ENCODE measurements around the gene GFRA4.

Gene GFRA4

DNA sequence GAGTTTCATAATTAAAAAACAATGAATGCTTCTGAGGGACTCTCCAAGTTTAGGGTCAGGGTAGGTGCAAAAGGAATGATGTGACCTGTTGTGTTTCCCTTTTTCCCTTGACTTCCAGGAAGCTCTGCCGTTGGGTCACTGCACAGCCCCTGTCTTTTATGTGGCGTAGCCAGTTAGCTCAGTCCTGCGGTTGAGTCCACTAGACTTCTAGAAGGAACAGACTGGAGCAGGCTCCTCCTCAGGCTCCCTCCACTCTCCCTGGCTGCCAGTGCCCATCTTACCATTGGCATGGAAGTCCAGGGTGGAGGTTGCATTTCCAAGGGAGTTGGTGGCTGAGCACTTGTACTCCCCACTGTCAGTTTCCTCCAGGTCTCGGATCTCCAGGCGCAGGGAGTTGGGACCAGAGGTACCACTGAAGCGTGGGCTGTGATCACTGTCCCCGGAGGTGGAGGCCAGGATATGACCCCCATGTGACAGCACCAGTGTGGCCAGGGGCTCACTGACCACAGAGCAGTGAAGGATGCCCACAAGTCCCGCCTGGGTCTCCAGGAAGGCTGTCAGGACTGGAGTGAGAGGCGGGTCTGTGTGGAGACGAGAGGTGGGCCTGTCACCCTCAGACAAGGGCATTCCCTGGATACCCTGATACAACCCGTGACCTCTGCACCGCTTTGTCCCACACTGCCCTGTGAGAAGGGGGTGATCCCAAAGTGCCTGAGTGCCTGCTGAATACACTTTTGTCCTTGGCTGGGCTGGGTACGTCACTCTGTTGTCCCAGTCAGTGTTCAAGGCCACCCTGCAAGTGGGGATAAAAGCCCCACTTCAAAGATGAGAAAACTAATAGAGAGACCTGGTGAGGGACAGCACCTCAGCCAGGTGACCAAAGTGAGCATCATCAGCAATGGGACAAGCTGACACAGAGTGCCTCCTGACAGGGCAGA is 38.1 kb upstream of the GFRA4 start:
- Mint-ChIP-seq H3K36me3 (ENCODE audit: insufficient read depth) (no peaks in the 10 kb centered on the region), H3K4me1 (ENCODE audit: low read depth in 2 of 2) (no peaks in the 10 kb centered on the region), H3K27me3 (peaks cover 5 to 64% of the 10 kb centered on the region in 2 donors), H3K27ac (no peak overlapping the region), H3K9me3 (no peaks in the 10 kb centered on the region), H3K4me3 (no peak overlapping the region)
- DNase-seq = no peak
- ATAC-seq (replicated peaks) = no peak

DNA sequence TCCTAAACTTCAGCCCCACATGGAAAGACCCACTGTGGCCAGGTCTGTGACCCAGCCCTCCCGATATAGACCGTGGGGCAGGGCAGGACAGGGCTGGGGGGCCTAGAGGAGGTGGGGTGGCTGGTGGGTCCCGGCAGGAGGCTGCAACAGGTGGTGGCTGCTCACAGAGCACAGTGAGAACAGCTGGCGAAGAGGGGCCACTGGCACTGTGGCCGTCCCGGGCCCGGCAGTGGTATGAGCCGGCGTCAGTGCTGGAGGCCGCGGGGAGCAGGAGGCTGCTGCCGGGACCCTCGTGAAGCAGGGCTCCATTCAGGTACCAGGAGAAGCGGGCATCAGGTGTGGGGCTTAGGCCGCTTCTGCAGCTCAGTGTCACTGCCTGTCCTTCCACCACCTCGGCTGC is 35.8 kb upstream of the GFRA4 start:
- Mint-ChIP-seq H3K9me3 (no peaks in the 10 kb centered on the region), H3K36me3 (ENCODE audit: insufficient read depth) (no peaks in the 10 kb centered on the region), H3K4me1 (ENCODE audit: low read depth in 2 of 2) (no peaks in the 10 kb centered on the region), H3K27ac (no peak overlapping the region), H3K27me3 (peaks cover 5 to 42% of the 10 kb centered on the region in 2 donors), H3K4me3 (no peak overlapping the region)
- ATAC-seq (replicated peaks) = no peak
- no peak for DNase-seq

DNA sequence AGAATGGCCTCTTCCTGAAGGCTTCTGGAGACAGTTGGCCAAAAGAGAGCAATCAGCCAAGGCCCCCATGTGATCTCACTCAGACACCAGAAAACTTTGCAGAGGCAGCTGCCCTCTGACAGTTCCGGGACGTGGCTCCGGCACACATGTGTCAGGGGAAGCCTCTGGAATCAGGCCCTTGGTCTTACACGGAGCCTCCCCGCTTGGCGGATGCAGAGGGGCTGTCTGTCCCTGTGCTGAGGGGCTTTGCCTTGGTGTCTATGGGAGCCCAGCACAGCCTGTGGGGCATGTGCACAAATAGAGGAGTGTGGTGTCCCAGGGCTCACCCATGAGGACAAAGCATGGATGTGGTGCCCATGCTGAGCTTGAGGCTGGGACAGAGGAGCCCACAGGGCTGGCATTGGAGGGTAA is 35.4 kb upstream of the GFRA4 start:
- H3K27me3 Mint-ChIP-seq = peaks cover 3 to 37% of the 10 kb centered on the region in 2 donors
- no peaks in the 10 kb centered on the region for H3K36me3 Mint-ChIP-seq (ENCODE audit: insufficient read depth)
- no peak overlapping the region for H3K4me3 Mint-ChIP-seq
- no peaks in the 10 kb centered on the region for H3K9me3 Mint-ChIP-seq
- no peak overlapping the region for H3K27ac Mint-ChIP-seq
- DNase-seq = no peak
- no peak for ATAC-seq (replicated peaks)
- no peaks in the 10 kb centered on the region for H3K4me1 Mint-ChIP-seq (ENCODE audit: low read depth in 2 of 2)

DNA sequence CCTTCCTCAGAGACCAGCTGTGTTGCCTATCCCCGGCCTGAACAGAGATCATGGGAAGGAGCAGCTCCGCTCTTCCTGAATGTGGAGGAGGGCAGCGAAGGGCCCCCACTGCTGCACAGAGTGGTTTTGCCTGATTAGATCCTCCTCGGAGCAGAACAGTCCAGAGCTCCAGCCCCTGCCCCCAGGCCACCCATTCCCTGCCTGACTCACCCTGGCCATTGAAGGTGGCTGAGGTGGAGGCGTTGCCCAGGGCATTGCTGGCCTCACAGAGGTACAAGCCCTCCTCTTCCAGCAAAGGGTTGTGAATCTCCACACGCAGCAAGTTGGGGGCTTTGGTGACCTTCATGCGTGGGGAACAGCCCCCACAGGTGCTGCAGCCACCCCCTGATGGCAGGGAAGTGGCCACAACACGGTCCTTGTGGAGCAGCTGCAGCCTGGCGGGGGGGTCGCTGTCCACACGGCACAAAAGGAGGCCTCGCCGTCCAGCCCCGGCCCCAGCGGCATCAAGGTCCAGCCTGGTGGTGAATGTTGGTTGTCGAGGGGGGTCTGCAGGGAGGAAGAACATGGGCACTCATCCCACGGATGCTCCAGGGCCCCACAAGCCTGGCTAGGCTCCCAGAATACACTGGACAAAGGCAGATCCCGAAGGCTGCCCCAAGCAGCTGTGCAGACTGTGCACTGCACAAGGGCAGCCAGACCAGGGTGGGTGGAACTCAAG is 34.5 kb upstream of the GFRA4 start:
- H3K4me1 Mint-ChIP-seq (ENCODE audit: low read depth in 2 of 2) = no peaks in the 10 kb centered on the region
- DNase-seq (no peak), ATAC-seq (replicated peaks) (no peak)
- H3K4me3 Mint-ChIP-seq = no peak overlapping the region
- no peaks in the 10 kb centered on the region for H3K36me3 Mint-ChIP-seq (ENCODE audit: insufficient read depth)
- H3K9me3 Mint-ChIP-seq = no peaks in the 10 kb centered on the region
- H3K27me3 Mint-ChIP-seq = peaks cover 0 to 29% of the 10 kb centered on the region in 2 donors
- no peak overlapping the region for H3K27ac Mint-ChIP-seq

DNA sequence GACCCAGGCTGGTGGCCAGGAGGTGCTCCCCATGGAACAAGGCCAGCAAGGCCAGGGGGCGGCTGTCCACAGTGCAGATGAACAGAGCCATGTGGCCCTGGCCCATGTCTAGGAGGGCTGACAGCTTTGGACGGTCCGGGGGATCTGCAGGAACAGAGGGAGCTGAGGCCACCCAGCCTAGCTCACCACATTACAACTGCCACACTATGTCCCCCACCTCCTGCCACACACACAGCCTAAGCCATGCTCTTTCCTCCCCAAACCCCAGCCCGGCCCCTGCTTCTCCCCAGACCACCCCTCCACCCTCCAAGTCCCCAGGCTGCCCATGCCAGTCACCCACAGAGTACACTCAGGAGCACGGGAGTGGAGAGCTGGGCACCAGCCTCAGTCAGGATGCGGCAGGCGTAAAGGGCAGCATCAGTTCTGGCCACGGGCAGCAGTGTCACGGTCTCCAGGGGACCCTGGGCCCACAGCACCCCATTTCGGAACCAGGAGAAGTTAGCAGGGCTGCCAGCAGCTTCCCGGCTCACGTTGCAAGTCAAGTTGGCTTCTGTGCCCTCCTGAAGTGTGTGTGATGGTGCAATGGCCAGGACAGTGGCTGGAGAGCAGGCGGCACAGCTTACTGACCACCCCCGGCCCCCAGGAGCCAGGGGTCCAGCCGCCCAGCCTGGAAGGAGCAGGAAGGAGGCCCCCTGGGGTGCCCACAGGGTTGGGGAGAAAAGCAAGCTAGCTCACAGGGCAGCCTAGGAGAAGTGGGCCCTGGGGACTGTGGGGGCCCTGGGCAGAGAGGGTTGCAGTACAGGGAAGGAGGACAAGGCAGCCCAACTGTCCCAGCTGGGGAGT is 33.8 kb upstream of the GFRA4 start:
- no peak for DNase-seq
- Mint-ChIP-seq H3K4me3 (no peak overlapping the region), H3K27me3 (peaks cover 0 to 21% of the 10 kb centered on the region in 2 donors), H3K4me1 (ENCODE audit: low read depth in 2 of 2) (no peaks in the 10 kb centered on the region), H3K36me3 (ENCODE audit: insufficient read depth) (no peaks in the 10 kb centered on the region), H3K27ac (no peak overlapping the region), H3K9me3 (no peaks in the 10 kb centered on the region)
- no peak for ATAC-seq (replicated peaks)

DNA sequence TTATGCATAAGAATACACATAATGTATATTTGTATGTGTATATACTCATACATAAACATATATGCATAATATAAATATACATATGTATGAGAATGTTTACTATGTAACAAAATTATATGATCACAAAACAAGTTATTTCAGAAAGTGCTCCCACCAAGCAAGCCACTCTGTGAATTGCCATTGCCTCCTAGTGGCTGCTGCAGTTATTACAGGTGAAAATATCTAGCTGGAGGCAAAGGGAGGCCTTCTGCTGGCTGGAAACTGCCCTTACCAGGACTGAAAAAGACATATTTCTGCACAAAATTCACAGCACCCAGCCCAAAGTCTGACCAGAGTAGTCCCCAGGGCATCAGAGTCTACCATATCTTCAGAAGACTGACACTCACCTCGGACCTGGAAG is 33.0 kb upstream of the GFRA4 start:
- Mint-ChIP-seq H3K36me3 (ENCODE audit: insufficient read depth) (no peaks in the 10 kb centered on the region), H3K27ac (no peak overlapping the region), H3K9me3 (no peaks in the 10 kb centered on the region), H3K27me3 (peaks cover 0 to 13% of the 10 kb centered on the region in 2 donors), H3K4me1 (ENCODE audit: low read depth in 2 of 2) (no peaks in the 10 kb centered on the region), H3K4me3 (no peak overlapping the region)
- no peak for DNase-seq
- no peak for ATAC-seq (replicated peaks)

DNA sequence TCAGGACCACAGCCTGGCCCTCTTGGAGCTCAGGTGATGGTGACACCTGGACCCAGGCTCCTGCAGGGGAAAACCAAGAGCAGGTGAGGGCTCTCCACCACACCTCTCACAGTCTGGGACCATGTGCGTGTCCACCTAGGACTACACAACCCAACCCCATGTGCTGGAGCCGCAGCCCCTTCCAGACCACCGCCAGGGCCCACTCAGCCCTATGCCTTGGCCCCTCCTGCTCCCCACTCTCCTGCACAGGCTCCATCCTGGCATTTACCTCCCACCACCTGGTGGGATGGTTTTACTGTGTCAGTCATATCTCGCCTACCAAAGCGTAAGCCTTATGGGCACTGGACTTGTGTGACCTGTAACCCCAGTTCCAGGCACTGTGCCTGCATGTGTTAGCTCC is 31.7 kb upstream of the GFRA4 start:
- Mint-ChIP-seq H3K4me1 (ENCODE audit: low read depth in 2 of 2) (no peaks in the 10 kb centered on the region), H3K4me3 (no peak overlapping the region), H3K27me3 (peaks cover 0 to 13% of the 10 kb centered on the region in 2 donors), H3K9me3 (no peaks in the 10 kb centered on the region), H3K36me3 (ENCODE audit: insufficient read depth) (no peaks in the 10 kb centered on the region), H3K27ac (no peak overlapping the region)
- ATAC-seq (replicated peaks) = no peak
- DNase-seq = no peak

DNA sequence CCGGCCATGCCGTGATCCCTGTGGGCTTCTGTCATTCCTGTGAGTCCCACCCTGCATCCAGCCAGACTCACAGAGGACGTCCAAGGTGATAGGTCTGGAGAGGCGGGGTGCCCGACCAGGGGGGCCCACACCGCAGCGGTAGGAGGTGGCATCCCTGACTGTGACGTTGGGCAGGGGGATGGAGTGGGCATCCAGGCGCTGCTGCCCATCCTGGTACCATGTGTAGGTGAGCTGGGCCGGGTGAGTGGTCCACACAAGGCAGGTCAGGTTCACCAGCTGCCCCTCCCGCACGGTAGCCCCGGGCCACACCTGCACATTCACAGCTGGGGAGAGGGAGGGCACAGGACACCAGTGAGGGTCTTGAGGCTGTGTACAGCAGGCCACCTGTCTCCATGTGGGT is 30.2 kb upstream of the GFRA4 start:
- ATAC-seq (replicated peaks) = no peak
- Mint-ChIP-seq H3K27ac (no peak overlapping the region), H3K4me1 (ENCODE audit: low read depth in 2 of 2) (peaks cover 0 to 2% of the 10 kb centered on the region in 2 donors), H3K9me3 (no peaks in the 10 kb centered on the region), H3K36me3 (ENCODE audit: insufficient read depth) (no peaks in the 10 kb centered on the region), H3K27me3 (peaks cover 0 to 2% of the 10 kb centered on the region in 2 donors), H3K4me3 (no peak overlapping the region)
- DNase-seq = no peak

DNA sequence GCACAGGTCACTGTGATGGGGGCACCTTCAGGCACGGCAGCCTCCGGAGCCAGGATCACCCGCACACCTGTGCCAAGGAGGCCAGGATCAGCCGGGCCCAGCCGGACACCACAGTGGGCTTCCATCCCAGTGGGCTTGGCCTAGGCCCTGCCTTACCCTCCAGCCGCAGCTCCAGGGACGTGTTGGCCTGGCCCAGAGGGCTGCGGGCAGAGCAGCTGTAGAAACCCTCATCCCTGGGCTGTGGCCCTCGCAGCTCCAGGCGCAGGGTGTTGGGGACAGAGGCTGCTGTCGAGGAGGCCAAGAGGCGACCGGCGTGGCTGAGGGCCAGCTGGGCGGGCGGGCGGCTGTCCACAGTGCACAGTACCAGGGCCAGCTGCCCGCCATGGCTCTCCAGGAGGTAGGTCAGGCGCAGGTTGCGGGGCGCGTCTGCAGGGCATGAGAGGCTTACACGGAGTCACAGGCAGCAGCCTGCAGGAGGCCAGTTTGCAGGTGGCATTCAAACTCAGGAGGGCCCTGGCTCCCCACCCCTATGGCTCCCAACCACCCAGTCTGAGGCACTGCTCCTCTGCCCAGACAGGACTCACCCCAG is 29.6 kb upstream of the GFRA4 start:
- no peak for ATAC-seq (replicated peaks)
- no peak for DNase-seq
- Mint-ChIP-seq H3K27ac (no peak overlapping the region), H3K4me3 (no peak overlapping the region), H3K4me1 (ENCODE audit: low read depth in 2 of 2) (peaks cover 0 to 5% of the 10 kb centered on the region in 2 donors), H3K9me3 (no peaks in the 10 kb centered on the region), H3K36me3 (ENCODE audit: insufficient read depth) (no peaks in the 10 kb centered on the region), H3K27me3 (peaks cover 0 to 6% of the 10 kb centered on the region in 2 donors)

DNA sequence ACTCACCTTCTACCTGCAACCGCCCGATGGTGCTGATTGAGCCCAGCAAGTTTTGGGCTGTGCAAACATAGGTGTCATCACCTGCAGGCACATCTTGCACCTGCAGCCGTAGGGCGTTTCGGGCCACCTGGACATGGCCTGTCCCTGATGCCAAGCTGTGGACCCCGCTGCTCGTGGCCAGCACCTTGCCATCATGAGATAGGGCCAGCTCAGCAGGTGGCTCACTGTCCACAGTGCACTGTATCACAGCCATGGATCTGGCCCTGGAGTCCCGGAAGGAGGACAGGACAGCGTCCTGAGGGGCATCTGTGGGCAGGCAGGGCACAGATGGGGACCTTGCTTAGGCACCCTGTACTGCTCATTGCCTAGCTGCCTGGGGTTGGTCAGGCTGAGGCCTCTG is 28.7 kb upstream of the GFRA4 start:
- no peak overlapping the region for H3K27ac Mint-ChIP-seq
- H3K9me3 Mint-ChIP-seq = no peaks in the 10 kb centered on the region
- no peaks in the 10 kb centered on the region for H3K36me3 Mint-ChIP-seq (ENCODE audit: insufficient read depth)
- ATAC-seq (replicated peaks) (no peak), DNase-seq (no peak)
- H3K4me1 Mint-ChIP-seq (ENCODE audit: low read depth in 2 of 2) = peaks cover 0 to 6% of the 10 kb centered on the region in 2 donors
- H3K27me3 Mint-ChIP-seq = peaks cover 5 to 16% of the 10 kb centered on the region in 2 donors
- H3K4me3 Mint-ChIP-seq = no peak overlapping the region

DNA sequence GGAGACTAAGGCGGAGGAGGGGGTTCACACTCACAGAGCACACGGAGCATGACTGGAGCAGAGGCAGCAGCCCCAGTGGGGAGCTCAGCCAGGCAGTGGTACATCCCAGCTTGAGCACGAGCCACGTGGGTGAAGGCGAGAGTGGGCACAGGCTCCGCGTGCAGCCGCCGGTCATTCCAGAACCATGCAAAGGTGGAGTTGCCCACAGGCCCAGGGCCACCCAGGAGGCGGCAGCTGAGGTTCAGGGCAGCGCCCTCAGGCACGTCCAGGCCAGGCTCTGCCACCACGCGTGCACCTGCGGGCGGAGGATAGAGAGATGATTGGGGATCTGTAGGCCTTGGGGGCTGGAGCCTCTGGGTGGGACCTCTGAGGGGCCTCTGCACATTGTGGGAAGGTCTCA is 28.1 kb upstream of the GFRA4 start:
- Mint-ChIP-seq H3K36me3 (ENCODE audit: insufficient read depth) (no peaks in the 10 kb centered on the region), H3K4me3 (no peak overlapping the region), H3K27ac (no peak overlapping the region), H3K9me3 (no peaks in the 10 kb centered on the region), H3K4me1 (ENCODE audit: low read depth in 2 of 2) (peaks cover 0 to 6% of the 10 kb centered on the region in 2 donors), H3K27me3 (peaks cover 11 to 21% of the 10 kb centered on the region in 2 donors)
- DNase-seq (no peak), ATAC-seq (replicated peaks) (no peak)

DNA sequence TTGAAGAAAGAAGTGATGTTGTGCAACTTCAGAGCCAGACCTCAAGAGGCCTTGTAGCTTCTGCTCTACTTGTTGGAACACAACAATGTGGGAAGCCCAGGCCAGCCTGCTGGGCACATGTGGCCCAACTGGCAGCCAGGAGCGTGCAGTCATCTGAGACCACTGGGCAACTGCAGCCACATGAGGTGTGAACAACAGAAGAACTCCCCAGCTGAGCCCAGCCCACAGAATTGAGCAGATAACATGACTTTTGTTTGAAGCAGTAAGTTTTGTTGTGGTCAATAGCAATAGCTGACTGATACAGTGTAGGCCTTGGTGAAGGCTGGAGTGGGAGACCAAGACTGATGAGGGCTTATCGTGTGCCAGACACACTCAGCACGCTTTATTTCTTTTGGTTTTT is 27.2 kb upstream of the GFRA4 start:
- H3K4me3 Mint-ChIP-seq = no peak overlapping the region
- H3K27ac Mint-ChIP-seq = no peak overlapping the region
- peaks cover 12 to 30% of the 10 kb centered on the region in 2 donors for H3K27me3 Mint-ChIP-seq
- DNase-seq = no peak
- ATAC-seq (replicated peaks) = no peak
- H3K4me1 Mint-ChIP-seq (ENCODE audit: low read depth in 2 of 2) = peaks cover 0 to 6% of the 10 kb centered on the region in 2 donors
- no peaks in the 10 kb centered on the region for H3K36me3 Mint-ChIP-seq (ENCODE audit: insufficient read depth)
- H3K9me3 Mint-ChIP-seq = no peaks in the 10 kb centered on the region

DNA sequence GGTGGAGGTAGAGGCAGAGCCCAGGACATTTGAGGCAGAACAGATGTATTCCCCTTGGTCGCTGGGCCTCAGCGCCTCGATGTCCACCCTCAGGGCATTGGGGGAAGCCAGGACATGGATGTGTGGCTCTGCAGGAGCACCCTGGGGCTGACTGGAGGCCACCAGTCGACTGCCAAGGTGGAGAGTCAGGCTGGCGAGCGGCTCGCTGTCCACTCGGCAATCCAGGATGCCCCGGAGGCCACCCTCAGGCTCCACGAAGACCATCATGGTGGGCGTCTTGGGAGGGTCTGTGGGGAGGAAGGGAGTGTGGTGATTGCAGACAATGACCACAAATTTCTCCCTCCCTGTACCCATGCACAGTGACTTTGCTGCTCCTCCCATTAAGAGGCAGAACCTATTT is 26.8 kb upstream of the GFRA4 start:
- ATAC-seq (replicated peaks) = no peak
- no peaks in the 10 kb centered on the region for H3K9me3 Mint-ChIP-seq
- H3K27me3 Mint-ChIP-seq = peaks cover 12 to 35% of the 10 kb centered on the region in 2 donors
- no peaks in the 10 kb centered on the region for H3K36me3 Mint-ChIP-seq (ENCODE audit: insufficient read depth)
- H3K4me1 Mint-ChIP-seq (ENCODE audit: low read depth in 2 of 2) = peaks cover 0 to 6% of the 10 kb centered on the region in 2 donors
- H3K27ac Mint-ChIP-seq = no peak overlapping the region
- no peak for DNase-seq
- H3K4me3 Mint-ChIP-seq = no peak overlapping the region
